ENCODE measurements around the gene GOLIM4. TPM values are rescaled to one million over a fixed set of nuclear protein-coding genes. Genes with fewer than 3 reads are reported as not detected.
"Not testable (repeated sequence)": the region's sequence is repeated elsewhere in the genome, so short reads cannot be mapped to it uniquely, and the experiment has no call there.

The GOLIM4 gene
- polyA plus RNA-seq, 2 donors = 5.7 to 6.9 TPM

DNA sequence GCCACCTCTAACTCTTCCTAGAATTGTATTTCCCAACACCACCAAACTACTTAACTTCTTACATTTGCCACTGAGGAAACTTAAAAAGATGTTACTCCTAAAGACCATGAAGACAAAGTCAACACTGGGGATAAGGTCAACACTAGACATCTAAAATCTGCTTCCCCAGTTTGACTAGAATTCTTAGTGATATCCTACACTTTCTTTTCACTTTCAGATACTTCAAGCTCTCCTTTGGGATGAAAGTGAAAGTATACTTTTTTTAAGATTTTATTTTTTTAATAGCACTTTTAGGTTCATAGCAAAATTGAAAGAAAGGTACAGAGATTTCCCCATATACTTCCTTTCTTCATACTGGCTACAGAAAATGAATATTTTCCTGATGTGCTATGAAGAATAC is 32.6 kb downstream of the GOLIM4 start:
- Histone ChIP-seq H3K4me1 (ENCODE audit: control insufficient read depth in 2 of 2, insufficient read depth in 2 of 2, low read length in 1 of 2) (no peaks in the 10 kb centered on the region), H3K4me3 (ENCODE audit: low read depth in 1 of 2, low read length in 2 of 2) (no peak overlapping the region), H3K27ac (ENCODE audit: low read depth in 2 of 2, low read length in 1 of 2) (no peak overlapping the region), H3K9me3 (ENCODE audit: control insufficient read depth in 2 of 2, insufficient read depth in 1 of 2, low read depth in 1 of 2, low read length in 1 of 2) (no peaks in the 10 kb centered on the region), H3K36me3 (ENCODE audit: control insufficient read depth in 2 of 2, insufficient read depth in 2 of 2, low read length in 1 of 2) (no peaks in the 10 kb centered on the region), H3K27me3 (ENCODE audit: control insufficient read depth in 1 of 2, insufficient read depth in 2 of 2, low read length in 2 of 2) (no peaks in the 10 kb centered on the region)

DNA sequence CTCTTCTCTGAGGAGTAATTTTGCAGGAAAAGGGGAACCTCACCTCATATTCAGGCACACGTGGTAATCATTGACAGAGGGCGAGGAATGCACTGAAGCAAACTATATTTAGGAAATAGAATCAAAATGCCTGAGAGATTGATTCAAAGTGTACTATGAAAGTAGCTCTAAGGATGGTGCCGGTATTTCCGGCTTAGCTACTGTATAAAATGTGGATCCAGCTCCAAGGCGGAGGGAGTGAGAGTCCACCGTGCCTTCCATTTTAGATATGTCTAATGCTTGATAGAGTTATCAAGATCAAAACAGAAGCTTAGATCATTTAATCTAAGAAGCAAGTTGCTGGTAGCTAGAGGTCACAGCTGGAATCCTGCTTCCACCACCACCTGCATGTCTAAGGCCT is 33.0 kb downstream of the GOLIM4 start:
- Histone ChIP-seq H3K4me3 (ENCODE audit: low read depth in 1 of 2, low read length in 2 of 2) (no peak overlapping the region), H3K36me3 (ENCODE audit: control insufficient read depth in 2 of 2, insufficient read depth in 2 of 2, low read length in 1 of 2) (no peaks in the 10 kb centered on the region), H3K27me3 (ENCODE audit: control insufficient read depth in 1 of 2, insufficient read depth in 2 of 2, low read length in 2 of 2) (no peaks in the 10 kb centered on the region), H3K4me1 (ENCODE audit: control insufficient read depth in 2 of 2, insufficient read depth in 2 of 2, low read length in 1 of 2) (no peaks in the 10 kb centered on the region), H3K27ac (ENCODE audit: low read depth in 2 of 2, low read length in 1 of 2) (no peak overlapping the region), H3K9me3 (ENCODE audit: control insufficient read depth in 2 of 2, insufficient read depth in 1 of 2, low read depth in 1 of 2, low read length in 1 of 2) (no peaks in the 10 kb centered on the region)
- WGBS, 2 donors = 82 to 85% methylated on average over 6 of the region's 6 CpGs

DNA sequence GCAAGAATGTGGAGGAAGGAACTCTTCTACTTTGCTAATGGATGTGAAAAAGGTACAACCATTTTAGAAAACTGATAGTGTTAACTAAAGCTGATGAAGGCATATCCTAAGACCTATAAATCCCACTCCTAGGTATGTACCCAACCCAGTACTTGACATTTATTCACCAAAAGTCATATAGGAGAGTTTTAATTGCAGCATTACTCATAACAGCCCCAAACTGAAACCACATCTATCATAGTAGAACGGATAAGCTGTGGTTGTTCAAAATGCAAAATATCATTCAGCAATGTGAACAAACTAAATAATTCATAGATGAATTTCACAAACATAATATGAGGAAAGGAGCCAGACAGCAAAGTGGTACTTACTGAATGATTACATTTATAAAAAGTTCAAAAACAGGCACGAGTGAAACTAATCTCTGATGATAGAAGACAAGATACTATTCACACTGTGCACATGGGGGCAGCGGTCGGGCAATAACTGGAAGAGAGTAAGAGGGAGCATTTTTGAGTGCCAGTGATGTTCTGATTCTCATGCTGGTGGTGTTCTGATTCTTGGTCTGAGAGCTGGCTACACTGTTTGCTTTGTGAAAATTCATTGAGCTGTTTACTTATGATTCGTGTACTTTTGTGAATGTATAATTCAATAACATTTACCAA is 34.3 kb downstream of the GOLIM4 start:
- H3K9me3 ChIP-seq (ENCODE audit: control insufficient read depth in 2 of 2, insufficient read depth in 1 of 2, low read depth in 1 of 2, low read length in 1 of 2) = no peaks in the 10 kb centered on the region
- H3K27ac ChIP-seq (ENCODE audit: low read depth in 2 of 2, low read length in 1 of 2) = no peak overlapping the region
- no peaks in the 10 kb centered on the region for H3K36me3 ChIP-seq (ENCODE audit: control insufficient read depth in 2 of 2, insufficient read depth in 2 of 2, low read length in 1 of 2)
- H3K27me3 ChIP-seq (ENCODE audit: control insufficient read depth in 1 of 2, insufficient read depth in 2 of 2, low read length in 2 of 2) = no peaks in the 10 kb centered on the region
- H3K4me3 ChIP-seq (ENCODE audit: low read depth in 1 of 2, low read length in 2 of 2) = no peak overlapping the region
- 64 to 68% methylated on average over 5 of the region's 5 CpGs for WGBS, 2 donors
- no peaks in the 10 kb centered on the region for H3K4me1 ChIP-seq (ENCODE audit: control insufficient read depth in 2 of 2, insufficient read depth in 2 of 2, low read length in 1 of 2)

DNA sequence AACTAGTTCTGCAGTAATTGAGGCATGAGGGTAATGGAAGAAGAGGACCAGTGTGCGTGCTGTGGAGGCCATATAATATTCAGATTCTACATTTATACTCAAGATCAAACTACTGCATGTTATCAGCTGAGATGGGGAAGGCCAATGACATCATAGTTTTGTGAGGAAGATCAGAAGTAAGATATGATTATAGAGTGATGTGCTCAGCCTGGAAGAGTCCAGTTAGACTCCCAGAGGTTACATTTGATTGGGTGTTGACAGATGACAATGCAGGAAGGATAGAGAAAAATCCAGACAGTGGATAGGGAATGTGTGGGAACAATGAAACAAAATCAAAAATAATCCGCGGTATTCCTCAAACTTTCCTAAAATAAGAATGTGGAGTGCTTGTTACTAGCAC is 35.4 kb downstream of the GOLIM4 start:
- Histone ChIP-seq H3K27ac (ENCODE audit: low read depth in 2 of 2, low read length in 1 of 2) (no peak overlapping the region), H3K4me1 (ENCODE audit: control insufficient read depth in 2 of 2, insufficient read depth in 2 of 2, low read length in 1 of 2) (no peaks in the 10 kb centered on the region), H3K9me3 (ENCODE audit: control insufficient read depth in 2 of 2, insufficient read depth in 1 of 2, low read depth in 1 of 2, low read length in 1 of 2) (no peaks in the 10 kb centered on the region), H3K36me3 (ENCODE audit: control insufficient read depth in 2 of 2, insufficient read depth in 2 of 2, low read length in 1 of 2) (no peaks in the 10 kb centered on the region), H3K4me3 (ENCODE audit: low read depth in 1 of 2, low read length in 2 of 2) (no peak overlapping the region), H3K27me3 (ENCODE audit: control insufficient read depth in 1 of 2, insufficient read depth in 2 of 2, low read length in 2 of 2) (no peaks in the 10 kb centered on the region)
- 93 to 96% methylated on average over 3 of the region's 3 CpGs for WGBS, 2 donors

- 62 to 74% methylated on average over 2 of the region's 2 CpGs for WGBS, 2 donors
Observed at GRCh38 chr3:168058481-168058880, 37.2 kb downstream of the GOLIM4 start.

DNA sequence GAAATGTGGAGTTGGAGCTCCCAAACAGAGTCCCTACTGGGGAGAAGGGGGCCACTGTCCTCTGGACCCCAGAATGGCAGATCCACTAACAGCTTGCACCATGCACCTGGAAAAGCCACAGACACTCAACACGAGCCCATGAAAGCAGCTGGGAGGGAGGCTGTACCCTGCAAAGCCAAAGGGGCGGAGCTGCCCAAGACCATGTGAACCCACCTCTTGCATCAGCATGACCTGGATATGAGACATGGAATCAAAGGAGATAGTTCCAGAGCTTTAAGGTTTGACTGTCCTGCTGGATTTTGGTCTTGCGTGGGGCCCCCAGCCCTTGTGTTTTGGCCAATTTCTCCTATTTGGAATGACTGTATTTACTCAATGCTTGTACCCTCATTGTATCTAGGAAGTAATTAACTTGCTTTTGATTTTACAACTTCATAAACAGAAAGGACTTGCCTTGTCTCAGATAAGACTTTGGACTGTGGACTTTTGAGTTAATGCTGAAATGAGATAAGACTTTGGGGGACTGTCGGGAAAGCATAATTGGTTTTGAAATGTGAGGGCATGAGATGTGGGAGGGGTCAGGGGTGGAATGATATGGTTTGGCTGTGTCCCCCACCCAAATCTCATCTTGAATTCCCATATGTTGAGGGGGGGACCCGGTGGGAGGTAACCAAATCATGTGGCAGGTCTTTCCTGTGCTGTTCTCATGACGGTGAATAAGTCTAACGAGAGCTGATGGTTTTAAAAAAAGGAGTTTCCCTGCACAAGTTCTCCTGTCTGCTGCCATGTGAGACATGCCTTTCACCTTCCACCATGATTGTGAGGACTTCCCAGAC is 39.1 kb downstream of the GOLIM4 start:
- not testable (repeated sequence) for H3K4me3 ChIP-seq (ENCODE audit: low read depth in 1 of 2, low read length in 2 of 2); H3K9me3 ChIP-seq (ENCODE audit: control insufficient read depth in 2 of 2, insufficient read depth in 1 of 2, low read depth in 1 of 2, low read length in 1 of 2); H3K4me1 ChIP-seq (ENCODE audit: control insufficient read depth in 2 of 2, insufficient read depth in 2 of 2, low read length in 1 of 2); H3K27ac ChIP-seq (ENCODE audit: low read depth in 2 of 2, low read length in 1 of 2); H3K36me3 ChIP-seq (ENCODE audit: control insufficient read depth in 2 of 2, insufficient read depth in 2 of 2, low read length in 1 of 2); H3K27me3 ChIP-seq (ENCODE audit: control insufficient read depth in 1 of 2, insufficient read depth in 2 of 2, low read length in 2 of 2)
- 90 to 96% methylated on average over 7 of the region's 7 CpGs for WGBS, 2 donors

More at GRCh38 chr3:168058481-168058880, 37.2 kb downstream of the GOLIM4 start:
- Histone ChIP-seq H3K27me3 (ENCODE audit: control insufficient read depth in 1 of 2, insufficient read depth in 2 of 2, low read length in 2 of 2) (no peaks in the 10 kb centered on the region), H3K4me3 (ENCODE audit: low read depth in 1 of 2, low read length in 2 of 2) (no peak overlapping the region), H3K9me3 (ENCODE audit: control insufficient read depth in 2 of 2, insufficient read depth in 1 of 2, low read depth in 1 of 2, low read length in 1 of 2) (no peaks in the 10 kb centered on the region), H3K36me3 (ENCODE audit: control insufficient read depth in 2 of 2, insufficient read depth in 2 of 2, low read length in 1 of 2) (no peaks in the 10 kb centered on the region), H3K27ac (ENCODE audit: low read depth in 2 of 2, low read length in 1 of 2) (no peak overlapping the region), H3K4me1 (ENCODE audit: control insufficient read depth in 2 of 2, insufficient read depth in 2 of 2, low read length in 1 of 2) (no peaks in the 10 kb centered on the region)

DNA sequence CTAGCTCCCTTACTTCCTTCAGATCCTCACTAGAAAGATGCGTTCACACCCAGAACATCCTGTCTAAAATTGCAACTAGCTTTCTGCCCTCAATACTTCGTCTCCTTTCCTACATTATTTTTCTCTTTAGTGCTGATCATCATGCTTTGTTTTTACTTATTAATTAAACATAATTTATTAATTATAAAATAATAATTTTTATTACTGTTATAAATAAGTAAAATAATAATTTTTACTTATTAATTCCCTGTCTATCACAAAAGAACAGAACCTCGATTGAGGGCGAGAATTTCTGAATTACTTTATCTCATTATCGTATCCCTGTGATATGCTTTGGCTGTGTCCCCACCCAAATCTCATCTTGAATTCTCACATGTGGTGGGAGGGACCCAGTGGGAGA is 41.3 kb downstream of the GOLIM4 start:
- no peaks in the 10 kb centered on the region for H3K36me3 ChIP-seq (ENCODE audit: control insufficient read depth in 2 of 2, insufficient read depth in 2 of 2, low read length in 1 of 2)
- H3K9me3 ChIP-seq (ENCODE audit: control insufficient read depth in 2 of 2, insufficient read depth in 1 of 2, low read depth in 1 of 2, low read length in 1 of 2) = no peaks in the 10 kb centered on the region
- no peak overlapping the region for H3K4me3 ChIP-seq (ENCODE audit: low read depth in 1 of 2, low read length in 2 of 2)
- no peaks in the 10 kb centered on the region for H3K4me1 ChIP-seq (ENCODE audit: control insufficient read depth in 2 of 2, insufficient read depth in 2 of 2, low read length in 1 of 2)
- H3K27me3 ChIP-seq (ENCODE audit: control insufficient read depth in 1 of 2, insufficient read depth in 2 of 2, low read length in 2 of 2) = no peaks in the 10 kb centered on the region
- no peak overlapping the region for H3K27ac ChIP-seq (ENCODE audit: low read depth in 2 of 2, low read length in 1 of 2)
- 94 to 96% methylated on average over 5 of the region's 5 CpGs for WGBS, 2 donors

- Histone ChIP-seq H3K4me1 (ENCODE audit: control insufficient read depth in 2 of 2, insufficient read depth in 2 of 2, low read length in 1 of 2) (no peaks in the 10 kb centered on the region), H3K4me3 (ENCODE audit: low read depth in 1 of 2, low read length in 2 of 2) (no peak overlapping the region), H3K36me3 (ENCODE audit: control insufficient read depth in 2 of 2, insufficient read depth in 2 of 2, low read length in 1 of 2) (no peaks in the 10 kb centered on the region), H3K27me3 (ENCODE audit: control insufficient read depth in 1 of 2, insufficient read depth in 2 of 2, low read length in 2 of 2) (no peaks in the 10 kb centered on the region), H3K9me3 (ENCODE audit: control insufficient read depth in 2 of 2, insufficient read depth in 1 of 2, low read depth in 1 of 2, low read length in 1 of 2) (no peaks in the 10 kb centered on the region), H3K27ac (ENCODE audit: low read depth in 2 of 2, low read length in 1 of 2) (no peak overlapping the region)
- WGBS, 2 donors = 57 to 63% methylated on average over 2 of the region's 2 CpGs
Observed at GRCh38 chr3:168053115-168053514, 42.6 kb downstream of the GOLIM4 start.

DNA sequence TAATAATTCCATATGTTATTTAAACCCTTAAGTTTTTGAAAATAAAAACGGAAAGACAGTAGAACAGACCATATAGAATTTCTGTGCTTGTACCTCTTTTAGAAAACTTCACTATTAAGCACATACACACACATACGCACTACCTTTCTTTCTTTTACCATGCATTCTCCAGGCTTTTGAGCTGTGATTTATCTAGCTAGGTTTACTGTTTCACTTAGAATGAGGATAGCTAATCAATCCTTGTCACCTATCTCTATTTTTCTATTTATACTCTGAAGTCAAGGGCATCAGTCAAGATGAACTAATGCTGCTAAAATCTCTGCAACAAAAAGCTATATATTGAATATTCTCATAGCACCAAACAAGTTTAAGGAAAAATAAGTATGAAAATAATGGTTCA is 43.2 kb downstream of the GOLIM4 start:
- H3K4me1 ChIP-seq (ENCODE audit: control insufficient read depth in 2 of 2, insufficient read depth in 2 of 2, low read length in 1 of 2) = no peaks in the 10 kb centered on the region

More for the DNA sequence above, 43.2 kb downstream of the GOLIM4 start:
- 68 to 80% methylated on average over 2 of the region's 2 CpGs for WGBS, 2 donors
- no peaks in the 10 kb centered on the region for H3K36me3 ChIP-seq (ENCODE audit: control insufficient read depth in 2 of 2, insufficient read depth in 2 of 2, low read length in 1 of 2)
- H3K27ac ChIP-seq (ENCODE audit: low read depth in 2 of 2, low read length in 1 of 2) = no peak overlapping the region
- no peaks in the 10 kb centered on the region for H3K27me3 ChIP-seq (ENCODE audit: control insufficient read depth in 1 of 2, insufficient read depth in 2 of 2, low read length in 2 of 2)
- no peaks in the 10 kb centered on the region for H3K9me3 ChIP-seq (ENCODE audit: control insufficient read depth in 2 of 2, insufficient read depth in 1 of 2, low read depth in 1 of 2, low read length in 1 of 2)
- no peak overlapping the region for H3K4me3 ChIP-seq (ENCODE audit: low read depth in 1 of 2, low read length in 2 of 2)

All from esophagus (tissue), 2 donors.